ENCODE data around the gene VAV2.

VAV2 gene

DNA sequence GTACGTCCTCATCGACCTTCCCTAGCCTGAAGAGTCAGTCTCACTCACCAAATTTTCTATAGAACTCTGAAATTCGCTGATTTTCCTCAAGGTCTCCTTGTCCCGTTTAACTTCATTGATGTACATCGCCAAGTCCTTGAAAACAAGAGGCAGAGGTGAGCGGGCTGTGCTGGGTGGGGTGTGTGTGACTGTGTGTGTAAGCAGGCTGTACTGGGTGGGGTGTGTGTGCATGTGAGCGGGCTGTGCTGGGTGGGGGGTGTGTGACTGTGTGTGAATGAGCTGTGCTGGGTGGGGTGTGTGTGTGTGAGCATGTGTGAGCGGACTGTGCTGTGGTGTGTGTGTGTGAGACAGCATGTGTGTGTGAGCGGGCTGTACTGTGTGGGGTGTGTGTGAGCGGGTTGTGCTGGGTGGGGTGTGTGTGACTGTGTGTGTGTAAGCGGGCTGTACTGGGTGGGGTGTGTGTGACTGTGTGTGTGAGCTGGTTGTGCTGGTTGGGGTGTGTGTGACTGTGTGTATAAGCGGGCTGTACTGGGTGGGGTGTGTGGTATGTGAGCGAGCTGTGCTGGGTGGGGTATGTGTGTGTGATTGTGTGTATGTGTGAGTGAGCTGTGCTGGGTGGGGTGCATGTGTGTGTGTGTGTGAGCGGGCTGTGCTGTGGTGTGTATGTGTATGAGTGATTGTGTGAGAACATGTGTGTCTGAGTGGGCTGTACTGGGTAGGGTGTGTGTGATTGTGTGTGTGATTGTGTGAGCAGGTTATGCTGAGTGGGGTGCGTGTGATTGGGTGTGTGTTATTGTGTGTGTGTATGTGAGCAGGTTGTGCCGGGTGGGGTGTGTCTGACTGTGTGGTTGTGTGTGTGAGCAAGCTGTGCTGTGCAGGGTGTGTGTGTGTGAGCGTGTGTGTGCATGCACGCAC lies 200.1 kb downstream of the VAV2 start:
- no peak for FAIRE-seq

DNA sequence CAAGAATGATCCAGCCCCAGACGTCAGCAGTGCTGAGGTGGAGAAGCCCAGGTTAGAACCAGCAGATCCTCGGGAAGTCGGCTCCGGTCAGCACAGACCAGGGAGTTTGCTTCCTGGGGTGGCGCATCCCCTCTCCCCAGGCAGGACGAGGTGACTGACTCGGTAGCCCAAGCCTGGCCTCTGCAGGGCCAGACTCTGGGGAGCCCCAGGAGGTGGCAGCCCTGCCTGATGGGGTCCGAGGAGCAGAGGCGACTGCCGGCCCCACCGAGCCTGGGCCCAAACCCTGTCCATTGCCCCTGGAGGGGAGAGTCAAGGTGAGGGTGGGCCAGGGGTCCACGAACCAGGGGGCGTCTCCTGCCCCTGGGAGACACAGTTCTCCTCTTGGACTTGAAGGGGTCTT lies 201.1 kb downstream of the VAV2 start:
- FAIRE-seq: no peak

DNA sequence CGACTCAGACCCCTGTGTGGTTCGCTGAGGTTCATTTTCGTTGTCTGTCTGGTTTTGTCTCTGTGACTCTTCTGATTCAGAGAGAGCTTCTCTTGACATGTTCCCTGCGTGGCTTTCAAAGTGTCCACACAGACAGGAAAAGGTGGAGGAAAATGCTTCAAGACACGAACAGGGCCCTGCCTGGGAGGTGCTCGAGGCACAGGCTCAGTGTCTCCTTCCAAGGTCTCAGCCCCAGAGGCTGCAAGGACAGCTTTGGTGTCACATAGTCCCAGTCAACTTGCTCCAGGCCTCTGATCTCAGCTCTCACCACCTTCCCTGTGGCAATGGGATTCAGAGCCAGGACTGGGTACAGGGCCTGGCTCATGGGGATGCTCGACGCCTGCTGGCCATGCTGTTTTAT lies 202.3 kb downstream of the VAV2 start:
- FAIRE-seq: no peak

DNA sequence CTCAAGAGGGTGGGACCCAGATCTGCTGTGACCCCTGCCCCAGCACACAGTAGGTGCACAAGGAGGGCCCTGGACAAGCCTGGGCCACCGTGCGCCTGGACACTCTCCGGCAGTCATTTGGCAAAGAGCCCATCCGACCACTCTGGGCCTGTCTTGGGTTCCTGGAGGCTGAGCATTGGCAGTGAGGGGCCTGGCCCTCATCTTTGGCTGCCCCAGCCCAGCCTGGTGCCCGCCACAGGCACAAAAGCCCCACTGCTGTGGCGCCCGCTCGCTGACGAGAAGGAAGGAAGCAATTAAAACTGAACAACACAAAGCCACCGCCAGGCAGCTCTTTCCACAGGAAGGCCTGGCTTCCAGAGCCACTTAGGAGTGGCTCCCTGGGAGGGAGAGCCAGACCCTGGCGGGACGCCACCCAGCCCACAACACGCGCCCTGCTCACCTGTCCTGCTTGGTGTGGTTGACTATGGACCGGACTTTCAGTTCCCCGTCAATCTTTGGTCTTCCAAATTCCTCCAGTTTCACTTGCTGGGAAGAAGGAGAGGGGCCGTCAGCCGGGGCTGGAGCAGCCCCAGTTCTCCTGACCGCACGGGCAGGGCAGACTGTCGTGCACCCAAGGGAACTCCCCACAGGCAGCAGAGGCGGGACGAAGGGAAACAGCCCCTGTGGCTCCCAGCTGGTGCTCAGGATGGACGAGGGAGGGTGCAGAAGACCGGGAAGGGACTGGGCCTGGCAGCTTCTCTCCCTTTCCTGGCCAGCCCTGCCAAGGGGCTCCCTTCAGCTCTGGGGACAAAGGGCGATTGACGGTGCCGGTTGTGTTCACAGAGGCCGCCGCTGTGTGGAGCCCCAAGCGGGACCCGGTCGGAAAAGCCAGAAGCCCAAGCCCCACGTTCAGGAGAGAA lies 203.1 kb downstream of the VAV2 start:
- no peak for FAIRE-seq

DNA sequence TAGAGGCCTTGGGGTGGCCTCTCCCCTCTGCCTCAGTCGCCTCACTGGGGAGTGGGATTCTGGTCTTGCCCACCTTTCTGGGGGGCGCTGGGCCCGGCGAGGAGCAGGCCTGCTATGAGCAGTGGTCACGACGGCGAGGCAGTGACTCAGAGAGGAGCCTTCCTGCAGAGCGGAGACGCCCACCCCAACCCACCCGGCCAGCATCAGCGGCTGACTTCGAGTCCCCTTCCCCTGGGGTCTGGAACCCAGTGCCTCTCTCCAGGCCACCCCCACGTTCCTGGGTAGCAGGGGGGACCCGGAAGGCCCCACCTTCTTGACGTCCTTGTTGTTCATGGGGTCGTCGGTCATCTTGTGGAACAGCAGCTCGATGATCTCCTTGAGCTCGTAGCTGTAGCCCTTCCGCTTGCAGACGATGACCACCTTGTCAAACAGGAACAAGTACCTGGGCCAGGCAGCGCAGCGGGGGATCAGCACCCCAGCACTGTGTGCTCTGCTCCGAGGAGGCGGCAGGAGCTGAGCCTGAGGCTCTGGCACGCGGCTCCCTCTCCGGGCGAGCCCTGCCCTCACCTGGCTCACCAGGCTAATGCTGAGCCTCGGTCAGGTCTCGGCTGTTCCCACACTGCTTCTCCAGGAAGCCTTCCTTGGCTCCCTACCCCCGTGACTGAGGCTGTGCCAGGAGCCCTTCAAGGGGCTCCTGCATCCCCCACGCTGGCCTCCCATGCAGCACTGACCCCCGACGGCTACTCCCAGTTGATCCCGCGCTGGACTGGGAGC lies 203.9 kb downstream of the VAV2 start:
- FAIRE-seq: no peak

DNA sequence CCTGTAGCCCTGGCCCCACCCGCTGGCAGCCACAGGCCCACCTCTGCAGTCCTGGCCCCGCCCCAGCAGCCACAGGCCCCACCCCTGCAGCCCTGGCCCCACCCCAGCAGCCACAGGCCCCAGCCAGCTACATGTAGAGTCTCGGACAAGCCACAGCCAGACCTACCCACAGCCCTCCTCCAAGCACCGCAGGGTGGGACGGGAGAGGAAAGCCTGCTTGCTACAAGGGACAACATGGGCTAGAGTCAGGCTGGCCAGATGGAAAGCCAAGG lies 204.4 kb downstream of the VAV2 start:
- FAIRE-seq: no peak

DNA sequence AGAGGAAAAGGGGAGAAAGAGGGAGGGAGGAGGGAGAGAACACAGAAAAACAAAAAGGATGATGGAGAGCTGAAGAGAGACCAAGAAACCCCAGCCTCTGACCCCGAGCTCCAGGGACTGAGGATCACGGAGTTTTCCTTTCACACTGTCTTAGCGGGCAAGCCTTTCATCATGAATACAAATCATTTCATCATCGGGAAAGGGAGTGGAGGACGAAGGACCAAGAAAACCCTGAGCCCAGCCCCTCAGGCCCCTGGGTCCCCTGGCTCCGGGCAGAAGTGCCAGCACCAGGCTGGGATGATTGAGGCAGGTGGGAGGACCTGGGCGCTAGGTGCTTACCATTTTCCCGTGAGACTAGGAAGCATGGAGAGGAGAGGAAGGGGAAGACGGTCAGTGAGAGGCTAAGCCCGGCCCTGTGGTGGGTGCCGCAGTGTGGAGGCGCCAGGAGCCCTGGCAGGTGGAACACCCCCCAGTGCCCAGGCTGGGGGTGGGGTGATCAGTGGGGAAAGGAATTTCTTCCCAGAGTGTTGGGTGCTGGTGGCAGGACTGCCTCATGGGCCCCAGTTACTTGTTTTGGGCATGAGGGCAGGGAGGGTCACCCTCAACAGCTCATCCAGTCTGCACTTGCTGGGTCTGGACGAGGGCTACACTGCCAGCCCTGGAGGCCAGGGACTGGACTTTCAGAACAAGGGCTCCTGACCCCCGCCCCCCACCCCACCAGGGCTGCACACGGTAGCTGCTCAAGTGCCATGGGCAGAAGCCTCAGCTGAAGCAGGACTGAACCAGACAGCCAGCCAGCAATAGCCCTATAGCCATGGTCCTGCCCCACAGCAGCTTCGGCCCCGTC lies 205.0 kb downstream of the VAV2 start:
- no peak for FAIRE-seq

DNA sequence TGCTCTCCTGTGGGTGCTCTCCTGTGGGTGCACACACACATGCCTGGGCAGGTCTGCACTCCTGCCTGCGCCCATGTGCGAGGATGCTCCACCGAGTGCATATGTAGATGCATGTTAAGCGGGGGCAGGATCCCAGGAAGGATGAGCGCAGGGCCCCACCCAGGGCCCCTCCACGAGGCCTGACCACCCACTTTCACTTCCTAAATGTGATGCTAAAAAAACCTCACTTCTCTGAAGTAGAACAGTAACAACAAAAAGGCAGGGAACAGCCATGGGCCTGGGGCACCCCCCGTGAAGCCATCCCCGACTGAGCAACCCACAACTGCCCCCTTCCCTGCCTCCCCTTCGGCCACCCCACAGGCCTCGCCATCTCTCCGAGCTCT lies 205.8 kb downstream of the VAV2 start:
- FAIRE-seq: no peak

DNA sequence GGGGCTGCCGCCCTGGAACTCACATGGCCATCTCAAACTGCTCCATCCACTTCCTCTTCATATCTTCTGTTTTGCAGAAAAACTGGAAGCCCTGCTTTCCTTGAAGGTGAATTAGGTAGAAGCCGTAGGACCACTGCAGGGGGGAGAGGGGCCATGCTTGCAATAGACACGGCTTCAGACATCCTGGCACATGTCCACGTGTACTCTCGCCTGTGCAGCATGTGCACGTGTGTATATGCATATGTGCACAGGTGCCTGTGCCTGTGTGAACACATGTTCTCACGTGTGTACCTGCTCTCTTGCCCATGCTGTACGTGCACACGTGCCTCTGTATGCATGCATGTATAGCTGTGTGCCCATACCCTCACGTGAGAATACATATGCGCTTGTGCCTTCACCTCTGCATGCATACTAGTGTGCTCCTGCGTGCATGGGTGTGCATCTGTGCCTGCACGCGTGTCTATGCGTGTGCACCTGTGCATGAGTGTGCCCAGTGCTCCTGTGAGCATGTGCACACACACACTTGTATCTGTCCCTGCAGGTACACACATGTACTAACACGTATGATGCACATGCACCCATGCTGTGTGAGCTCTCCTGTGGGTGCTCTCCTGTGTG lies 206.3 kb downstream of the VAV2 start:
- FAIRE-seq: no peak

DNA sequence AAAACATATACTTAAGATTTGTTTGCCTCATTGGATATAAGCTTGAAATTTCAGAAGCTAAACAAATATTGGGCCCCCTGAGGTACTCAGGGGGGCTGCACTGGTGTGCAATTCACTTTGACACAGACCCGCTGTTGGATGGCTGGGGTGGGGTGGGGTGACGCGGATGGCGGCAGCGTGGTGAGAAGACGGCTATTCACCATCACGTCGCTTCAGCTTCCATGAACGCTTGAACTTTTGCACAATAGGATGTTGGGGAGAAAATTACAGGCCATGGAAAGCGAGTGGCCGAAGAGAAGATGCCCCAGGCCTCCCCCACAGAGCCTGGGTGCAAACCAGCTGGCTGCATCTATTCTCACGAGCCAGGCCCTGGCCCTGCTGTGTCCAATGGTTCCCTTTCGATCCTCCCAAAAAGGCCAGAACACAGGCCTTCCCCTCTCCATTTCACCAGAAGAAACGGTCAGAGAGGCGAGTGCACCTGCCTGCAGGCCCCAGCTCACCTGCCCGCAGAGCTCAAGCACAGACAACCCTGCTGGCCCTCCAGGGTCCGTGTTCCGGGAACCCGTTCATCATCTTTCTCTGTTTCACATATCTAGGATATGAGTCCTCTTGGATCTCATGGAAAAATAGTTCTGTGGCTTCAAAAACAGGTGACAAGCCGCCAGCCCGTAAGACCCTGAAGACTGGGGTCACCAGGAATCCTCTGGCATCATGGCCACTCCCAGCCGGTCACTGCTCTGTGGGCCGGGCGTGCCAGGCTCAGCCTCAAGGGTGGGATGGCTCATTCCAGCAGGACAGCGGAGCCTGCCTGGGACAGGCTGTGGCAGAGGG lies 207.2 kb downstream of the VAV2 start:
- no peak for FAIRE-seq

DNA sequence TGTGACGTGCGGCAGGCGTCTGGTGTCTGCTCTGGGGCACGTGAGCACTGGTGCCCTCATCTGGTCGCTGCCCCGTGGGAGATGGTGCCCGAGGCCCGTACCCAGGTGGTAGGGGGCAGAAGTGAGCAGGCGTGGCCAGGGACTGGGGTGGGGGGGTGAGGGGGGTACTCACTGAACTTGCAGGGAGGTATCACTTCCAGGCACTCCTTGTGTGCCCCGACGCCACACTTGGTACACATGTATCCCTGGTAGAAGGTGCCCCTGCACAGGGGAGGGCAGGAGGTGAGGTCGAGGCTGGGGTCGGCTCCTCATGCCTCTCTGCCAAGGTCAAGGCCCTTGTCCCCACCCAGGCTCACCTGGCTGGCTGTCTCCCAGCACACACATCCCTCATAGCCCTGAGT lies 208.8 kb downstream of the VAV2 start:
- no peak for FAIRE-seq

DNA sequence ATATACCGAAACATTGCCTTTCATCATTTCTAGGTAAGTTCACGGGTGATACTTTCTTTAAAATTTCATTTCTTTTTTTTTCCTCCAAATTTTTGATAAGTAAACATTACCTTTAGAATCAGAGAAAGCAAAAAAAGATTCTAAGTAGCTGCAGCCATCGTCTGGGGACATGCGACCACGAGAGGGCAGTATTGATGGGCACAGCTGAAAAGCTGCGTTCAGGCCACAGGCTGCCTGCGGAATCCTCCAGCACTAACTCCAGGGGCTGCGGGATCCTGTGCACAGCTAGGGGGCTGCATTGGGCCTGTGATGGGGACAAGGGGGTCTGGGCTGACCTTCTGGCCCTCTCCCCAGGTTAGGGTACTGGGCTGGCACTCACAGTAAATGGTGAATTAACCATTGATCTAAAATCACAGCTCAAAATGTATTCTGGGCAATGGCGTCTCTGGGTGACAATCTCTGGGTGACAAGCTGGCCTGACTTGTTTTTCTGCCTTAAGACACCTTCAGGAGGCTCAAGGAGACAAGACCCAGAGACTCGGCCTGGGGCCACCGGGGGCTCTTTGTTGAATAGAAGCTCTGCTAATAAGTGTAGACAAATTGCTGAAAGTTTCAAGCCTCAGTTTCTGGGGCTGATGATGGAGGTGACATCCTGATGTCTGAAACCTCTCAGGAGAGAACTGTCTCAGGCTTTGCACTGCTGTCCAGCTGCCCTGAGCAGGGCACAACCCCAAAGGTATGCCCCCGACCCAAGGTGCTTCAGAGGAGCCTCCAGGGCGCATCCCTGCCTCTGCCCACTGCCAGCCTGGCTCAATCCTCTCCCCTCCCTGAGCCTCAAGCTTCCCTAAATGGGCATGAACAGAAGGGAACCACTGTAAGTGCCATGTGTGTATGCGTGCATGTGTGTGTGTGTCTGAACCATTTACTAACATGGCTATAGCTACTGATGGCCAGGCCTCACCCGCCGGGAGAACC lies 209.7 kb downstream of the VAV2 start:
- peak; percentile 67 for FAIRE-seq

DNA sequence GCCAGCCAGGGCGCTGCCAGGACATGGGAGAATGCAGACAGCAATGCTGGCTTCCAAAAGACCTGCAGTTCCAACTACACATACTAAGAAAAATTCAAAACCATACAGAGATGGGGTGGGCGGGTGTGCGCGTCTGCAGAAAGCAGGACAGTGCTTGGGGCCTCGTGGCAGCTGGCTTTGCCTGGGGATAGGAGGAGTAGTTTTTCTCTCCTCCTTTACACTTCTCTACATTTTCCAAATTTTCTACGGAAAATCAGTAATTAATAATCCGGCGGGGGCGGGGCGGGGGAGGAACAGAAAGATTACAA lies 210.3 kb downstream of the VAV2 start:
- no peak for FAIRE-seq

DNA sequence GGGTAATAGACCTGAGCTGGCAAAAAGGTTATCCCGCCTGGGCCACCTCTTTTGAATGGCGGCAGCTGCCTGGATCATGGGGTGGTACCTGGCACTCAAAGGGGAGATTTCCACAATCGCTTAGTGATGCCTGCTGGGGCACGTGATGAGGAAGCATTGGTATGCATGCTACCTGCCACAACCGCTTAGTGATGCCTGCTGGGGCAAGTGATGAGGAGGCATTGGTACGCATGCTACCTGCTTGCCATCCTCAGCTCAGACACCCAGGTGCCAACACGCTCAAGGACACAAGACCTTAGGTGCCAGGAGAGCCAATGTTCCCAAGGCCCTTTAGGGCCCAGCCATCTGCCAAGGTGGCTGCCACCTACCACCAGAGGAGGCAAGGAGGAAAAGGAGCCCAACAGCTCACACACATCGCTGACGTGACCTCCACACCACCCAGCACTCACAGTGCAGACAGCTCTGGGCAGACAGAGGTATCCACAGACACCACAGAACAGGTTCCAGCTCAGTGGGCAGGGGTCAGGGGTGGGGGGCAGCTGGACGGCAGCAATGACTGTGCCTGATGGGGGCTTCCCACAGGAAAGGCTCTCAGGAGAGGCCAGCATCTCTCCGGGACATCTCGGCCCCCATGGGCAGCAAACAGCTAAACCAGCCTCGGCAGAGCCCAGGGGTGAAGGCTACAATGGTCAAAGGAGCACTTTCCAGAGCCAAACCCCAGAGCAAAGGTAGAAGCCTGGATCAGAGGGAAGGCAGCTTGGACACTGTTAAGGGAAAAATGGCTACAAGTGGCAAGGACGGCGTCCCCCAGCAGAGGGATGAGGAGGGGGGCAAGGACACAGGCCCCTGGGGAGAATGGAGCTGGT lies 210.9 kb downstream of the VAV2 start:
- FAIRE-seq: no peak

DNA sequence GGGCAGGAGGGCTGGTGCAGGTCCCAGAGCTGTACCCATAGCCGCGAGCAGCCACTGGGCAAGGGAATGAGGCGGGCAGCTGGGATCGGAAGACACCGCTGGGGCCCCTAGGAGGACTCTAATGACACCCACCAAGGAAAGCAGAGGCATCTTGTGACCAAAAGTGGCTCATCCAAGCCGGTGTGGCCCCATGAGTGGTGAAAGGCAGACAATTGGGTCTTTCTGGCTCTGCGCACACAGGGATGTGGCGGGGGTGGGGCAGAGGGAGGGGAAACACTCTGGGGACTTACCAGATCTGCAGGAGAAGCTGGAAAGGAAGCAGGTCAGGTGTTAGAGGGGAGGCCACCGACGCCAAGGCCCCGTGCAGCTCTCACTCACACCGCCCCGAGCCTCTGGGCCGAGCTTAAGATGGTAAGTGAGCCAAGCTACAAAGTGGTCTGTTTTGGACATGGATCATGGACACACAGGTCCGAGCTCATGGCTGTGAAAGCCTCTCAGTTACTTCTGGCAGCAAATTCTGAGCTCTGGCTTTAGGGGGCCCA lies 211.6 kb downstream of the VAV2 start:
- no peak for FAIRE-seq

DNA sequence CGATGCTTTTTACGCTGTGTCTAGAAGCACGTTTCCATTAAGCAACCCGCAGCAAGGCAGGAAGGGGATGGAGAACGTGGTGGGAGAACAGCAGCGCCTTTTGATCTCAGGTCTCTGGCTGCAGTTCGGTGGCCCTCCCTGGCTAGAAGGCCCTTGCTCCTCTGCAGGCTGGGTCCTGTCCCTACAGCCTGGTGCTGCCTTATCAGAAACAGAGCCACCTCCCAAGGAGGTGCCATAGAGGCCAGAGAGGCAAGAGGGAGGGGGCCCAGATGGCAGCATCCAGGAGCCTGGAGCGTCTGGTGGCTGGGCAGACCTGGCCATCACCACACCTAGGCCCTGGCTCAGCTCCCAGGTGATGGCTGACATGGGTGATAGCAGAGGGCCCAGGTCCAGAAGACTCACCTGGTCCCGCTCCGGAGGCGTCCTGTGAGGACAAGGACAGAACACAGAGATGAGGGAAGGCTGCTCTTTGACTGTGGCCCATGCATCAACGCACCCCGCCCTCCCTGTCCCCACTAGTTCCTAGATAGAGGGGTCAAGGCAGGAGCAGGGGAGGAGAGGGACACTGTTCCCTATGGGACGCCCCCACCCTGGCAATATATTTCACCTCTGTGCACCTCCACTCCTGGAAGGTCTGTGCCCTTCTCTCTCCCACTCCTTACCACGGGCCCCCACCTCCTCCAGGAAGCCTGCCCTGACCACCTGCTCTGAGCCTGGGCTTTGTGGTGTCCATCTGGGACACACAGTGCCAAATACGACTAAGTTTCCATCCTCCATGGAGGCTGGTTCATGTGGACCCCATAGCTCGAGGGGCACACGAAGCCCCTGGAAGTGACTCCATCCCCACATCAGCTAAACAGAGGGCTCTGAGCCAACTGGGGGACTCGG lies 212.4 kb downstream of the VAV2 start:
- no peak for FAIRE-seq

DNA sequence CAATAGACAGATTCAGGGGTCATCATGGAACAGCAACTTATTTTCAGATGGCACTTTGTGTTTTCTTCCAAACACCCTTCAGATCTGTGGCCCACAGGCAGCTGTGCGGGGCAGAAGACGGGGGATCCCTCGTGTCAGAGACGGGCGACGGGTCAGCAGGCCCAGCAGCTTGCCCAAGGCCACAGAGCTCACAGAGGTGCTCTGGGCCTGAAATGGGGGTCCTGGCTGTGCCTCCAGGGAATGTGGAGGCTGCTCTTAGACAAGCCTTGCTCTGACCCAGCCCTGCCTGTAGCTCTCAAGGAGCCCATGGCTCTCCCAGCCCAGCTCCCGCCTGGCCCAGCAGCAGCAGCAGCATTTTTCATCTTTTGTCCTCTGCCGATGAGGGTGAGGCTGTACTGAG lies 213.0 kb downstream of the VAV2 start:
- no peak for FAIRE-seq
